Keratinocyte (primary cell): ENCODE data around the gene CYTIP. TPM values are rescaled to one million over a fixed set of nuclear protein-coding genes. Genes with fewer than 3 reads are reported as not detected.

Experiments
- DNase-seq: peaks from one replicate; pipeline ENCODE4 v3.0.0-alpha.2; 2011; ENCODE audit warnings: low read depth, missing footprints, low spot score
- FAIRE-seq: peaks from 2 replicates; lab custom pipeline; 2011; peaks lifted over from hg19 to GRCh38; lab: Jason Lieb, UNC
- H2AFZ ChIP-seq: 2 replicates; pipeline ENCODE4 v1.6.0; 2012; ENCODE audit warnings: low read length, control low read depth, inconsistent platforms; ENCODE audit not compliant: control insufficient read depth
- H3K27ac ChIP-seq: 2 replicates; pipeline ENCODE4 v1.5.1; 2011; ENCODE audit warnings: low read length; ENCODE audit not compliant: control insufficient read depth, insufficient read depth
- H3K27me3 ChIP-seq: 3 replicates; pipeline ENCODE4 v1.6.0; 2011; ENCODE audit warnings: low read length; ENCODE audit not compliant: control insufficient read depth, insufficient read depth; ENCODE audit errors: extremely low read depth
- H3K36me3 ChIP-seq, 2 experiments: 2 replicates in 1 of 2; 3 replicates in 1 of 2; pipeline ENCODE4 v1.5.1; 2011; ENCODE audit warnings: low read length in 2 of 2, mild to moderate bottlenecking in 1 of 2; ENCODE audit not compliant: control insufficient read depth in 2 of 2, insufficient read depth in 2 of 2; ENCODE audit errors: extremely low read depth in 1 of 2
- H3K4me1 ChIP-seq: 3 replicates; pipeline ENCODE4 v1.5.1; 2011; ENCODE audit warnings: low read length; ENCODE audit not compliant: control insufficient read depth, insufficient read depth; ENCODE audit errors: extremely low read depth
- H3K4me2 ChIP-seq: 3 replicates; pipeline ENCODE4 v1.6.0; 2011; ENCODE audit warnings: low read depth, low read length; ENCODE audit not compliant: control insufficient read depth, insufficient read depth; ENCODE audit errors: extremely low read depth
- H3K4me3 ChIP-seq, 3 experiments: fragments of 200-600 bp in 1 of 3; sonication (generic) in 1 of 3; 2 replicates in 2 of 3; 3 replicates in 1 of 3; pipeline ENCODE4 v1.5.1; 2011 to 2016; ENCODE audit warnings: low read length in 3 of 3, mild to moderate bottlenecking in 3 of 3, control low read depth in 2 of 3, inconsistent platforms in 1 of 3, low read depth in 1 of 3, mixed read lengths in 1 of 3, mixed run types in 1 of 3, moderate library complexity in 1 of 3; ENCODE audit not compliant: control insufficient read depth in 2 of 3, insufficient read depth in 2 of 3; ENCODE audit errors: extremely low read depth in 1 of 3
- H3K79me2 ChIP-seq: 2 replicates; pipeline ENCODE4 v1.6.0; 2012; ENCODE audit warnings: low read length; ENCODE audit not compliant: control insufficient read depth, insufficient read depth
- H3K9ac ChIP-seq: 3 replicates; pipeline ENCODE4 v1.6.0; 2011; ENCODE audit warnings: low read length; ENCODE audit not compliant: control insufficient read depth, insufficient read depth; ENCODE audit errors: extremely low read depth
- H3K9me1 ChIP-seq: 3 replicates; pipeline ENCODE4 v1.6.0; 2011; ENCODE audit warnings: low read length; ENCODE audit not compliant: control insufficient read depth, insufficient read depth; ENCODE audit errors: extremely low read depth
- H3K9me3 ChIP-seq: 2 replicates; pipeline ENCODE4 v1.5.1; 2012; ENCODE audit warnings: low read depth, low read length; ENCODE audit not compliant: control insufficient read depth
- H4K20me1 ChIP-seq: 3 replicates; pipeline ENCODE4 v1.6.0; 2011; ENCODE audit warnings: low read length; ENCODE audit not compliant: control insufficient read depth, insufficient read depth; ENCODE audit errors: extremely low read depth
- CTCF ChIP-seq, 3 experiments: IDR thresholded peaks in 1 of 3; conservative IDR thresholded peaks in 1 of 3; optimal IDR thresholded peaks in 1 of 3; 2 replicates in 2 of 3; 3 replicates in 1 of 3; pipeline versions ENCODE3 to v1.5.1; 2011; ENCODE audit warnings: low read length in 3 of 3, mild to moderate bottlenecking in 3 of 3, moderate library complexity in 2 of 3, control low read depth in 1 of 3, inconsistent platforms in 1 of 3; ENCODE audit not compliant: insufficient read depth in 2 of 3; ENCODE audit errors: extremely low read depth in 1 of 3
- EZH2 ChIP-seq: IDR thresholded peaks from one replicate; pipeline ENCODE4 v1.6.1; 2012; ENCODE audit warnings: inconsistent platforms, mild to moderate bottlenecking, low read length, moderate library complexity
- dilution Hi-C: fragments of 300-500 bp; cut with MboI; formaldehyde crosslinking; loops from one replicate; pipeline ENCODE4 v1.7.0; 2020; ENCODE audit warnings: low sequenced_read_pairs; ENCODE audit not compliant: extremely low pct_ligation_motif_present
- polyA plus RNA-seq, 5 experiments: library from polyadenylated mRNA; depleted of rRNA in 3 of 5; stranded (reverse) in 3 of 5; stranded (forward) in 1 of 5; unstranded in 1 of 5; fragments of >200 nt; gene quantifications; 1 replicate in 1 of 5; 2 replicates in 3 of 5; 3 replicates in 1 of 5; pipeline versions ENCODE4 v1.2.1 to v1.2.3, GENCODE V29; 2011 to 2012; ENCODE audit warnings: missing spikeins in 2 of 5, low read depth in 1 of 5, low replicate concordance in 1 of 5

CYTIP gene
- polyA plus RNA-seq, 1 donor (not counting 4 experiments of a cell fraction or from before 2014, with no cell fraction given) = 0.21 TPM

GRCh38 chr2:157468931-157469708 is 25.2 kb upstream of the CYTIP start:
- no peaks in the 10 kb centered on the region for H3K79me2 ChIP-seq
- no peak for TF ChIP-seq CTCF (optimal IDR thresholded peaks at IDR 0.05 in 1 of 3, IDR thresholded peaks at IDR 0.05 in 1 of 3, conservative IDR thresholded peaks at IDR 0.05 in 1 of 3; ENCODE audit: extremely low read depth in 1 of 3, insufficient read depth in 2 of 3, low read length in 3 of 3)
- no peak for TF ChIP-seq EZH2
- no peak overlapping the region for H3K27ac ChIP-seq
- H3K9ac ChIP-seq = no peak overlapping the region
- no peaks in the 10 kb centered on the region for H4K20me1 ChIP-seq
- H3K4me3 ChIP-seq = no peak overlapping the region
- DNase-seq (no peak), FAIRE-seq (no peak)
- no peaks in the 10 kb centered on the region for H3K9me3 ChIP-seq
- no peak overlapping the region for H2AFZ ChIP-seq
- H3K4me2 ChIP-seq = no peak overlapping the region
- no peaks in the 10 kb centered on the region for H3K27me3 ChIP-seq
- no peaks in the 10 kb centered on the region for H3K36me3 ChIP-seq
- no peaks in the 10 kb centered on the region for H3K9me1 ChIP-seq
- H3K4me1 ChIP-seq = no peaks in the 10 kb centered on the region
- dilution Hi-C loops = no loop called here

DNA sequence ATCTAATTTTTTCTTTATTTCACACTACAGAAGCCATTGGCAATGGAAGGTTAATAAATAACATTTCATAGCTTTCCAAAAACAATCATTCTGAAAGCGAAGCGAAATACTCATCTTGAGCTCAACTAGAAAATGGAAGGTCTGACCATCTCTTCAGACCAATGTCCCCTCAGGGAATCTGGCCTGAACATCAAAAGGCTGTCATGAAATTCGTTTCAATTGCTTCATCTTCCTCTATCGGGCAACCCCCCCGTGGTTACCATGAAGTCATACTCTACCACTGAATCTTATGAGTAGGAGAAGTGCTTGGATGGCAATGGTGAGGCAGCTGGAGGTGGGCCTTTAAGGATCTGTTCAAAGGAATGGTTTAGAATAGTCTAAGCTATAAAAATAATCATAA is 22.9 kb upstream of the CYTIP start:
- H3K27ac ChIP-seq = no peak overlapping the region
- H3K4me1 ChIP-seq = no peaks in the 10 kb centered on the region
- no peaks in the 10 kb centered on the region for H4K20me1 ChIP-seq
- no peaks in the 10 kb centered on the region for H3K9me1 ChIP-seq
- dilution Hi-C loops = no loop called here
- no peaks in the 10 kb centered on the region for H3K9me3 ChIP-seq
- H3K9ac ChIP-seq = no peak overlapping the region
- no peaks in the 10 kb centered on the region for H3K36me3 ChIP-seq
- no peak overlapping the region for H2AFZ ChIP-seq
- DNase-seq (no peak), FAIRE-seq (no peak)
- TF ChIP-seq CTCF (optimal IDR thresholded peaks at IDR 0.05 in 1 of 3, IDR thresholded peaks at IDR 0.05 in 1 of 3, conservative IDR thresholded peaks at IDR 0.05 in 1 of 3; ENCODE audit: extremely low read depth in 1 of 3, insufficient read depth in 2 of 3, low read length in 3 of 3) = no peak
- no peak for TF ChIP-seq EZH2
- no peaks in the 10 kb centered on the region for H3K27me3 ChIP-seq
- H3K4me2 ChIP-seq = no peak overlapping the region
- no peaks in the 10 kb centered on the region for H3K79me2 ChIP-seq
- H3K4me3 ChIP-seq = no peak overlapping the region
